ENCODE data around the gene GGT5.

DNA sequence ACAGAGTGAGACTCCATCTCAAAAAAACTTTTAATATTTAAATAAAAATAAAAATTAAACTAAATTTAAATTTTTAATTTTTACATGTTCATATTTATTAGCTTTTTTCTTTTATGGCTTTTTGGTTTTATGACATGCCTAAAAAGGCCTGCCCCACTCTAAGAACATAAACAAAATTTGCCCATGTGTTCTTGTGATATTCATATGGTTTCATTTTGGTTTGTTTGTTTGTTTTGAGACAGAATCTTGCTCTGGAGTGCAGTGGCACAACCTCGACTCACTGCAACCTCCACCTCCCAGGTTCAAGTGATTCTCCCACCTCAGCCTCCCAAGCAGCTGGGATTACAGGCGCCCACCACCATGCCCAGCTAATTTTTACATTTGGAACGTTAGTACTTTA lies 35.9 kb downstream of the GGT5 start:
- TF ChIP-seq CREB1 (IDR thresholded peaks at IDR 0.05; ENCODE audit: low read depth) (no peak), TEAD4 (IDR thresholded peaks at IDR 0.05) (no peak), YY1 (IDR thresholded peaks at IDR 0.05; ENCODE audit: low read depth) (no peak), CEBPB (IDR thresholded peaks at IDR 0.05) (no peak), TAF1 (IDR thresholded peaks at IDR 0.05; ENCODE audit: low read depth) (no peak), REST (IDR thresholded peaks at IDR 0.05; ENCODE audit: low read depth) (no peak)

All from Ishikawa (cell line).